Thyroid gland (tissue), 4 donors: ENCODE measurements around the gene CLSTN1.

ENCODE experiments used
- CTCF ChIP-seq, 6 experiments: fragments of 200-600 bp in 3 of 6; fragments of 450-650 bp in 3 of 6; sonication (generic) in 3 of 6; IDR thresholded peaks; one replicate each; pipeline ENCODE4 v1.5.1; 2016 to 2019; ENCODE audit warnings: antibody characterized with exemption in 6 of 6, mild to moderate bottlenecking in 2 of 6, inconsistent platforms in 1 of 6, moderate library complexity in 1 of 6
- POLR2A ChIP-seq, 2 donors: fragments of 450-650 bp; IDR thresholded peaks; one replicate each; pipeline ENCODE4 v1.6.1; 2017; ENCODE audit warnings: antibody characterized with exemption in 2 of 2, mild to moderate bottlenecking in 2 of 2, moderate library complexity in 1 of 2

DNA sequence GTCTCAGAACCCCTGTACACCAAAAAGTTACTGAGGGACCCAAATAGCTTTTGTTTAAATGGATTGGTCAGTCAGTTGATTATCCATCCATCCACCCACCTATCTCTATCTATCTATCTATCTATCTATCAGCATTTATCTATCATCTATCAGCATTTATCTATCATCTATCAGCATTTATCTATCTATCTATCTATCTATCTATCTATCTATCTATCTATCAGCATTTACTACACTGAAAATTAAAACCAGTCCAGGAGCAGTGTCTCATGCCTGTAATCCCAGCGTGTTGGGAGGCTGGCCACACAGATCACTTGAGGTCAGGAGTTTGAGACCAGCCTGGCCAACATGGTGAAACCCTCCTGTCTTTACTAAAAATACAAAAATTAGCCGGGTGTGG is 47.1 kb downstream of the CLSTN1 start:
- TF ChIP-seq CTCF (IDR thresholded peaks at IDR 0.05) (no peak), POLR2A (IDR thresholded peaks at IDR 0.05) (no peak)
